GM23248 (cell line): ENCODE data around the gene DOC2A. TPM values are rescaled to one million over a fixed set of nuclear protein-coding genes. Genes with fewer than 3 reads are reported as not detected.

ENCODE experiments used
- DNase-seq: peaks from one replicate; pipeline ENCODE4 v3.0.0-alpha.2; 2015
- H2AFZ ChIP-seq: fragments of 200-600 bp; sonication (generic); 2 replicates; pipeline ENCODE4 v1.6.1; 2016; ENCODE audit warnings: antibody characterized with exemption
- H3F3A ChIP-seq: fragments of 200-600 bp; sonication (generic); 2 replicates; pipeline ENCODE4 v1.6.1; 2016; ENCODE audit warnings: mild to moderate bottlenecking, antibody characterized with exemption, mixed run types; ENCODE audit not compliant: insufficient read depth
- H3K27ac ChIP-seq: fragments of 200-600 bp; sonication (generic); 2 replicates; pipeline ENCODE4 v1.5.1; 2016; ENCODE audit warnings: mild to moderate bottlenecking
- H3K27me3 ChIP-seq: fragments of 200-600 bp; sonication (generic); replicated peaks from 2 replicates; pipeline ENCODE4 v1.6.1; 2016; ENCODE audit warnings: mild to moderate bottlenecking; ENCODE audit not compliant: insufficient read depth
- H3K36me3 ChIP-seq: fragments of 200-600 bp; sonication (generic); 2 replicates; pipeline ENCODE4 v1.6.1; 2016; ENCODE audit warnings: low read depth, mild to moderate bottlenecking
- H3K4me1 ChIP-seq: fragments of 200-600 bp; sonication (generic); 2 replicates; pipeline ENCODE4 v1.6.1; 2016; ENCODE audit warnings: mild to moderate bottlenecking; ENCODE audit not compliant: insufficient read depth
- H3K4me2 ChIP-seq: fragments of 200-600 bp; sonication (generic); one replicate; pipeline ENCODE4 v1.6.1; 2016; ENCODE audit warnings: mild to moderate bottlenecking; ENCODE audit not compliant: unreplicated experiment
- H3K4me3 ChIP-seq: fragments of 200-600 bp; sonication (generic); 2 replicates; pipeline ENCODE4 v1.5.1; 2016; ENCODE audit warnings: mild to moderate bottlenecking
- H3K79me2 ChIP-seq: fragments of 200-600 bp; sonication (generic); 2 replicates; pipeline ENCODE4 v1.6.1; 2016; ENCODE audit warnings: mild to moderate bottlenecking; ENCODE audit not compliant: insufficient read depth
- H3K9ac ChIP-seq: fragments of 200-600 bp; sonication (generic); 2 replicates; pipeline ENCODE4 v1.6.1; 2016; ENCODE audit warnings: mild to moderate bottlenecking
- H3K9me2 ChIP-seq: fragments of 200-600 bp; sonication (generic); 2 replicates; pipeline ENCODE4 v1.6.1; 2016; ENCODE audit warnings: mixed run types, mild to moderate bottlenecking, moderate library complexity; ENCODE audit not compliant: insufficient read depth
- H3K9me3 ChIP-seq: fragments of 200-600 bp; sonication (generic); one replicate; pipeline ENCODE4 v1.6.1; 2017; ENCODE audit warnings: low read depth
- H4K20me1 ChIP-seq: fragments of 200-600 bp; sonication (generic); 2 replicates; pipeline ENCODE4 v1.6.0; 2016; ENCODE audit not compliant: insufficient read depth
- EZH2 ChIP-seq: fragments of 200-600 bp; sonication (generic); IDR thresholded peaks from 2 replicates; pipeline ENCODE4 v1.6.1; 2018; ENCODE audit warnings: antibody characterized with exemption, mild to moderate bottlenecking; ENCODE audit not compliant: insufficient read depth, poor library complexity, severe bottlenecking
- EZH2phosphoT487 ChIP-seq: fragments of 200-600 bp; sonication (generic); IDR thresholded peaks from 2 replicates; pipeline ENCODE4 v1.6.1; 2018; ENCODE audit warnings: antibody characterized with exemption, moderate library complexity, mild to moderate bottlenecking, low read depth; ENCODE audit not compliant: insufficient read depth
- WGBS, 2 experiments: methylation state at CpG; one replicate each; pipeline ENCODE4 v1.1.6; 2015 to 2017; ENCODE audit warnings: low lambda C conversion rate in 2 of 2, low coverage in 1 of 2; ENCODE audit errors: missing lambda C conversion rate in 2 of 2; 5-methylcytosine and 5-hydroxymethylcytosine counted together
- in situ Hi-C: fragments of 300-500 bp; cut with MboI; formaldehyde crosslinking; loops from 2 replicates; pipeline ENCODE4 v1.15.0; 2020
- polyA plus RNA-seq: library from polyadenylated mRNA; unstranded; fragments of >200 nt; fragmentation: Nextera tagmentation; extraction: Ambion mirVana; gene quantifications from 2 replicates; pipeline ENCODE4 v1.2.1, GENCODE V29; 2016
- total RNA-seq: library from RNA; depleted of rRNA; stranded (reverse); fragments of >200 nt; shearing (Covaris generic); gene quantifications from 2 replicates; pipeline ENCODE4 v1.2.3, GENCODE V29; 2014

The DOC2A gene
- total and polyA plus RNA-seq, 2 experiments from 2014 or later, result not detected

DNA sequence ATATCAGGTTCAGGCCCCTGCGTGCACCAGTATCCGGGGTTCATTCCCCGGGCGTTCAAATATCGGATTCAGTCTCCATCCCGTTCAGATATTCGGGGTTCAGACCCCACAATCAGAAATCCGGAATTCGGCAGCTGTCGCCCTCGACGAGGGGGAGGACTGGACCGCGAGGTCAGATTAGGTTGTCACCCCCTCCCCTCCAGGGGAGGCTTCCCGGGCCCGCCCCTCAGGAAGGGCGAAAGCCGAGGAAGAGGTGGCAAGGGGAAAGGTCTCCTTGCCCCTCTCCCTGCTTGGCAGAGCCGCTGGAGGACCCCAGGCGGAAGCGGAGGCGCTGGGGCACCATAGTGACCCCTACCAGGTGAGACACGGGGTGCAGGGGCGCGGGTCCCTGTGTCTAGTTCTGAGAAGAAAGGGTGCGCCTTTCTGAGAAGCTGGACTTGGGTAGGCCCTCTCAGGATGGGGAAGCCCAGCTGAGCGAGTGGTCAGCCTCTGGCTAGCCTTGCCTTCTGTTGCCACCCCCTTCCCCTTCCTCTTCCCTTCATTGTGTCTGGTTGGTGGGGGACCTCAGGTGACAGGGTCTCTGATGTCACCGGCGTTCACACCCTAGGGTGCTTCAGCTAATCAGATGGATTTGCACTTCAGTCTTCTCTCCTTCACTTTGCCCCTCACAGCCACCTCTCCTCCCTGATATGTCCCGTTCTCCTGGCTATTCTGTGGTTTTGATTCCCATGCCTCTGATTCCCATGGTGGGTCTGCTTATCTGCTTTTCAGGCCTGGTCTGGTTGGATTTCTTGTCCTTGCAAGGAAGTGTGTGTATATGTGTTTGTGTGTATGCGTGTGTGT lies 36.3 kb downstream of the DOC2A start:
- Histone ChIP-seq H3K27ac (0 out of 2 replicates have a peak overlapping the region, but pooled peaks have one; percentile 4), H3K4me3 (peak overlapping the region; percentile 87), H3K79me2 (peaks cover 58% of the 10 kb centered on the region), H3K36me3 (no peaks in the 10 kb centered on the region), H3K4me1 (peaks cover 20% of the 10 kb centered on the region), H2AFZ (peak overlapping the region; percentile 87), H3K4me2 (peak overlapping the region; percentile 98), H3K9me2 (no peaks in the 10 kb centered on the region), H3K9me3 (no peaks in the 10 kb centered on the region), H4K20me1 (no peaks in the 10 kb centered on the region; the same call in 1 of the 2 replicates), H3K27me3 (no peaks in the 10 kb centered on the region), H3K9ac (peak overlapping the region; percentile 92), H3F3A (peaks cover 14% of the 10 kb centered on the region; the same call in 1 of the 2 replicates)
- peak; percentile 44 for DNase-seq
- in situ Hi-C loops, result loop anchor here (5.0 to 10.0 kb wide), 2 partner anchors 50 to 52 kb away; partner anchors contain the start of gene C16orf92
- 2 to 5% methylated on average over 26 to 31 of the region's 31 CpGs for WGBS, 2 experiments
- TF ChIP-seq EZH2phosphoT487, result no peak
- no peak for TF ChIP-seq EZH2

DNA sequence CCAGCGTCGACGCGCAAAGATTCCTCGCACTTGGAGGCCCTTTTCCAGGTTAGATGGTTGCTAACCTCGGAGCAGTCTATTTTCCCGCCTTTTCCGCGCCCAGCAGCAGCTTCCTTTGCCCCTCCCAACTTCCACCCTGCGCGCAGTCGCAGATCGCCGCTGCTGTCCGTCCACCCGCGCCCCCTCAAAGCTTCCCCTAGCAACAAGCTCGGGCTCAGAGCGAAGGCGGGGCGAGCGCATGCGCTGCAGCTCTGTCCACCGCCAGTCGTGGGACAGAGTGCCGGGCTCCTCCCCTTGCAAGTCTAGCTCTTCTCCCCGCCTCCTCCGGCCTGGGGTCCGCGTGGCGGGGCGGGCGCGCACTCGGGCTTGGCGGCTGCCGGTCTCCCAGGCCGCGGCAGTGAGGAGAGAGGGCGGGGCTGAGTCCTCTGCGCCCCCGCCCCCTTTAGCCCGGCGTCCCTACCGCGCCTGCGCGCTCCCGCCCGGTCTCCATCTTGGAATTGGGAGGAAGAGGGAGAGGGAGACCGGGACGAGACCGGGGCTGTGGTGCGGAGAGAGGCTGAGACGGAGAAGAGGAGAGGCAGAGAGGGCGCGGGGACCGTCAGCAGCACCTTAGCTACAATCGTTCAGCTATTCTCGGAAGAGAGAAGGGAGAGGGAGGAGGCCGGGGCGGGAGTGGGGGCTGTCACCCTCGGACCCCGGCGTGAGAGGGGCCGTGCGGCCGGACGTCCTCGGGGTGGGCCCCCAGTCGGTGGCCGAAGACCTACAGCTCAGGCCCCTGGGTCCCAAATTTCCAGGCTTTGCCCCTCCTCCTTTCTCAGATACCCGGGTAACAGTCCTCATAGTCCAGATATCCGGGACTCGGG lies 37.2 kb downstream of the DOC2A start, which contains the start of gene TAOK2:
Gene TAOK2 (plus strand): TSS at position 485 of the 863 bp plus-strand sequence. CDS start 3,905 bp downstream, outside the sequence.
- Histone ChIP-seq H3K9ac (peak within 1 kb of the TSS; percentile 92), H3K4me2 (peak within 1 kb of the TSS; percentile 98), H4K20me1 (no peaks in the 10 kb centered on the region; the same call in 1 of the 2 replicates), H3K9me2 (no peaks in the 10 kb centered on the region), H3K79me2 (peaks cover 49% of the 10 kb centered on the region), H3K9me3 (no peaks in the 10 kb centered on the region), H3F3A (peaks cover 14% of the 10 kb centered on the region; the same call in 1 of the 2 replicates), H2AFZ (peak within 1 kb of the TSS; percentile 87), H3K27ac (peak within 1 kb of the TSS; percentile 55), H3K4me3 (peak within 1 kb of the TSS; percentile 87), H3K27me3 (no peaks in the 10 kb centered on the region), H3K4me1 (peaks cover 20% of the 10 kb centered on the region), H3K36me3 (peaks cover 3% of the 10 kb centered on the region)
- WGBS, 2 experiments, result 2% methylated on average over 60 to 74 of the region's 75 CpGs
- DNase-seq, result peak; percentile 99
- in situ Hi-C loops, result loop anchor here (5.0 to 10.0 kb wide), 2 partner anchors 51 kb away; partner anchors contain the start of gene C16orf92
- TF ChIP-seq EZH2phosphoT487, result no peak
- TF ChIP-seq EZH2, result no peak

DNA sequence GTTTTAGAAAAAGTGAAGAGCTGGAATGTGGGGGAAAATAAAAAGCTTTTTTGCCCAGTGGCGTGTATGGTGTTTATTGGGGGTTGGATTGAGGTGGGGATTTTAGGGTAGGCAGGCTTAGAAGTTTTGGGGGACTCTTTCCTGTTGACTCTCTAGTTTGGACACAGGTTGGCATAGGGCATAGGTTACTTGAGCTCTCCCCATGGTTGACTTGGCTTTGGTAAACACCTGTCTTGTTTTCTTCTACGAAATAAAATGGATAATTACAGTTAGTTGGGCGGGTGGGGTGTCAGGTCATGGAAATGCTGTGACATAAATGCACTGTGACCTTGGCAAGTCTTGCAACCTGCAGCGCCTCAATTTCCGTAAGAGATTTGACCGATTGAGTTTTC lies 37.8 kb downstream of the DOC2A start:
- peak overlapping the region; percentile 56; the same call in 1 of the 2 replicates for H2AFZ ChIP-seq
- 62 to 67% methylated on average over 6 of the region's 6 CpGs for WGBS, 2 experiments
- TF ChIP-seq EZH2 (no peak), EZH2phosphoT487 (no peak)
- H3K79me2 ChIP-seq, result peaks cover 43% of the 10 kb centered on the region
- no peak overlapping the region for H3K9ac ChIP-seq
- no peaks in the 10 kb centered on the region; the same call in 1 of the 2 replicates for H4K20me1 ChIP-seq
- peaks cover 10% of the 10 kb centered on the region for H3K36me3 ChIP-seq
- H3K9me2 ChIP-seq, result no peaks in the 10 kb centered on the region
- no peak overlapping the region for H3K4me3 ChIP-seq
- H3F3A ChIP-seq, result peaks cover 14% of the 10 kb centered on the region; the same call in 1 of the 2 replicates
- H3K4me2 ChIP-seq, result no peak overlapping the region
- in situ Hi-C loops, result loop anchor here (5.0 to 10.0 kb wide), 2 partner anchors 51 to 52 kb away; partner anchors contain the start of gene C16orf92
- H3K9me3 ChIP-seq, result no peaks in the 10 kb centered on the region
- no peaks in the 10 kb centered on the region for H3K27me3 ChIP-seq
- peaks cover 20% of the 10 kb centered on the region for H3K4me1 ChIP-seq
- H3K27ac ChIP-seq, result no peak overlapping the region
- no peak for DNase-seq

DNA sequence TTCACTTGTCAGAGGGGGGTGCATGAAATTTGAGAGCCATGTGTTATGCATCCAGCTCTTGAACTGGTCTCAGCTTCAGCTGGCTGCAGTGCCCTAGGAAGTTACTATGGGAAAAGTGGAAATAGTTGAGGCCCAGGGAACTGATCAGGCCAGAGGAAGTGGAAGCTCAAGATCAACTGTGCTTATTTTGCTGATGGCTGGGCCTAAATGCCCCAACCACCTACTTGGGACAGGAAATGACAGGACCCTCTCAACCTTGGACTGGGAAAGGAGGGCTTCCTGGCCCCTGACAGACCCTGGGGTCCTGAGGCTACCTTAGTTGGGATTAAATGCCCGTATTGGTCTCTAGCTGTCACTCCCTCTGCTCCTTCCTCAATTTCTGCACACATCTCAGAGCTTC lies 38.3 kb downstream of the DOC2A start:
- Histone ChIP-seq H3K79me2 (peaks cover 38% of the 10 kb centered on the region), H3K4me3 (no peak overlapping the region), H3K27ac (no peak overlapping the region), H3K4me2 (no peak overlapping the region), H3K9me2 (no peaks in the 10 kb centered on the region), H3K4me1 (peaks cover 20% of the 10 kb centered on the region), H3K36me3 (peaks cover 11% of the 10 kb centered on the region), H3F3A (peaks cover 14% of the 10 kb centered on the region; the same call in 1 of the 2 replicates), H2AFZ (no peak overlapping the region), H3K27me3 (no peaks in the 10 kb centered on the region), H4K20me1 (no peaks in the 10 kb centered on the region; the same call in 1 of the 2 replicates), H3K9ac (no peak overlapping the region), H3K9me3 (no peaks in the 10 kb centered on the region)
- in situ Hi-C loops, result loop anchor here (5.0 to 10.0 kb wide), 2 partner anchors 50 to 52 kb away; partner anchors contain the start of gene C16orf92
- TF ChIP-seq EZH2 (no peak), EZH2phosphoT487 (no peak)
- DNase-seq, result no peak
- 100% methylated on average over 1 of the region's 1 CpG for WGBS, 2 experiments
